Measurements from ENCODE around the gene CCDC172.

DNA sequence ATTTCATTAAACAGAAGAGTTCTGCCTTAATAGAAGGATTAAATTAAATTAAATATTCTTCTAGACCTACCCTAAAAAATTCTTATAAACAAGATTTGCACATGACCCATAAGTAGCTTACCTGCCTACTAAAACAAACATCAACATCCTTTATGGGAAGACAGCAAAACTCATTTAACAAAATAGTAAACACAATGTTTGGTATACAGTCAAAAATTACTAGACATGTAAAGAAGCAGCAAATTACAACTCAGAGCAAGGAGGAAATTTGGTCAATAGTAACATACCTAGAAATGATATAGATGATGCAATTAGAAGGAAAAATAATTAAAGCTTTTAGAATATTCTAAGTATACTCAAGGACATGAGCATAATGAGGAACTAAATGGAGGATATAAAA, 27.9 kb downstream of the CCDC172 start:
- TF ChIP-seq GATA2 (IDR thresholded peaks at IDR 0.05; ENCODE audit: low read depth, low read length) (no peak), GATA3 (IDR thresholded peaks at IDR 0.05; ENCODE audit: low read depth, low read length) (no peak)

Data from SH-SY5Y (cell line).